Measurements from ENCODE around the gene BTBD3.

Gene BTBD3

GRCh38 chr20:11918391-11918845, 725 bp downstream of the BTBD3 start:
- no peak for DNase-seq (ENCODE audit: low read depth)

GRCh38 chr20:11918981-11919380, 1.3 kb downstream of the BTBD3 start:
- DNase-seq (ENCODE audit: low read depth) = no peak

DNA sequence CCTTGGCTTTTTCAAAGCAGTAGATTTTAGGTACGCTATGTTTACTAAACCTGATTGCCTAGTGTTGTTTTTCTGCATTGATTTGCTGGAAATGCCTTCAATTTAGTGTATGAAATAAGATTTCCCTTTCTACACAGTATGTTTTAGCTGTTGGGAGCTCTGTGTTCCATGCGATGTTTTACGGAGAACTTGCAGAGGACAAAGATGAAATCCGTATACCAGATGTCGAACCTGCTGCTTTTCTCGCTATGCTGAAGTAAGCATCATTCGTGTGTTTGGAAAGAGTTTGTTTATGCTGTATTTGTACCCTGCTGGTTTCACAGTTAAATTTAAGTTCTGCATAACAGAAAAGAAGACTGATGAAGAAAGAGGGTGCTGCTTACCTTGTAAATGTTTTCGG, 1.9 kb downstream of the BTBD3 start:
- DNase-seq (ENCODE audit: low read depth) = no peak

GRCh38 chr20:11920083-11920482, 2.4 kb downstream of the BTBD3 start:
- no peak for DNase-seq (ENCODE audit: low read depth)

DNA sequence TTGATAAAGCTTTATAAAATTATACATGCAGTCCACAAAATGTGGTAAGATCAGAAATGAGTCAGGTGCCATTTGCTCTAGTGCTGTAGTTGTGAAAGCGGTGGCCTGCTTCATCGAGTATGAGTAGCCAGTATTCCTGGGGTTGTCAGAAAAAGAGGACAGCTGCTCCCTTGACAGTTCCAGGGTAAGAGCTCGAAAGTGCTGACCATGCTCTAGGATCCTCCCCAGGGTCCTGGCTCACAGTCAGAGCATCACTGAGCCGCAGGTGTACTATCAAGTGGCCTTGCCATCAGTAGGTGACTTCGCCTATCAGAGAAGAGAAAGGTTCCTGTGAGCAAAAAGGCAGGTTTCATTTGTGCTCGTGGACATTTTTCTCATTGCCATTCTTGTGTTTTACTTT, 3.6 kb downstream of the BTBD3 start:
- no peak for DNase-seq (ENCODE audit: low read depth)

GRCh38 chr20:11922561-11922960, 4.9 kb downstream of the BTBD3 start:
- DNase-seq (ENCODE audit: low read depth) = no peak

- DNase-seq (ENCODE audit: low read depth) = no peak
These were observed 7.2 kb downstream of the BTBD3 start for GRCh38 chr20:11924923-11925322.

DNA sequence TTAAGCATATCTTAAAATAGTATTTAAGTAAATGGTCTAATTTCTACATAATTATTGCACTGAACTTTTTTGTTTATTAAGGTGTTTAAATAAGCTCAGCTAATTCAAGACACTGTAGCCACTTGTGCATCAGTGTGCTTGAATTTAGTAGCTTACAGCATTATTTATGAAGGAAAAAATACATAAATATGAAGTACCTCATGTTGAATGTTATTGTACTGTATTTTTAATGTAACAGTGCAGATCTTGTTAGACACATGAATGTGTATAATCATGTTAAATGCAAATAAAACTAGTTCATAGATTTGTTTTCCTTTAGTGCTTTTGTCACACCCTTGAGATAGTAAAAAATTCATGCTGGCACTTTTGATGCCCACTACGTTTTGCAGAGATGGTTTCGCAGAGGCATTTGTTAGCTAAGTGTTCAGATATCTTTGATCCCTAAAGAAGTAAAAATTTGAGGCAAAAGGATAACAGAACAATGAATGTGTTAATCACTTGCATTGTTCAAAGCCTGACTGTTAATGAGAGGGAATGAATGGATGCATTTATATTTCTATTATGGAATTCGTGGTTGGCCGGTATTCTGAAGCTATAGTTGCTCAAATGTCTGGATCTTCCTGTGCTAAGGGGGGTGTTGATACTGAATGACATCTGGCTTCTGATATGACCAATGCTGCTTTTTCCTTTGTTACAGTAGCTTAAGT, 8.8 kb downstream of the BTBD3 start:
- DNase-seq (ENCODE audit: low read depth) = no peak

GRCh38 chr20:11929947-11930346, 12.3 kb downstream of the BTBD3 start:
- DNase-seq (ENCODE audit: low read depth) = no peak

DNA sequence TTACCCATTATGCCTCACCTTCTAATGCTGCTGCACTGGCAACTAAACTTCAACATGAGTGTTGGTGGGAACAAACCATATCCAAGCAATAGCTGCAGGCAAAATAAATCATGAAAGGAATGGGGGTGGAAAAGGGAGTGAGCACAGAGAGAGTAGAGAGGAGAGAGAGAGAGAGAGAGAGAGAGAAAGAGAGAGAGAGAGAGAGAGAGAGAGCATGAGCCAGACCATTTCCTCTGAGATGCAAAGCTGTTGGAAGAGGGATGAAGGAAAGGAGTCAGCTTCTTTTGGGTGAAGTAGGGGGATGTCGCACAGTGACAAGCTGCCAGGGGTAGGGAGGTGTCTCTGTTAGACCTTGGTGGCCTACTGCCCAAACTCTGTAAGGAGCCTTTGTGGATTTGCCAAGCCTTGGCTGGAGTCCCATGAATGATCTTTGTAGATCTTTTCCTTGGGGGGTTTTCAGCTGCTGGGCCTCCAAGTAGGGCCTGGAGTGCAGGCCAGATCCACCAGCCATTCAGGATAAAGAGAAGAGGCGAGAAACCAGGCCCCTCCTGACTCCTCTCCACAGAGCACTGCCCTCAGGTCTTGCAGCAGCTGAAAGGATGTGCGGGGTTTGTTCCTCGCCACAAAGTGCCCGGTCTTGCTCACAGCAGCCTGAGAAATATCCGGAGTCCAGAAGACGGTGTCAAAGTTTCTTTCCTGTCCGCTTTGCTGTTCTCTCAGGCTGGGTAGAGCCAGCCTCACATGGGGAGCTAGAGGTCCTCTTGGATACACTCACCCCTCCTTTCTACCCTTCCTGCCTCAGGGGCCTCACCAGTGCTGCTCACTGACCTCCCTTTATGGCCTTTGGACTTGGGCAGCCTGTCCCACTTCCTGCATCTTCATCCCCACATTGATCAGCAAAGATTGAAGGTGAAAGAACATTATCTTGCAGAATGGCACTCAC, 17.8 kb downstream of the BTBD3 start:
- no peak for DNase-seq (ENCODE audit: low read depth)

GRCh38 chr20:11936157-11936556, 18.5 kb downstream of the BTBD3 start:
- DNase-seq (ENCODE audit: low read depth) = no peak

DNA sequence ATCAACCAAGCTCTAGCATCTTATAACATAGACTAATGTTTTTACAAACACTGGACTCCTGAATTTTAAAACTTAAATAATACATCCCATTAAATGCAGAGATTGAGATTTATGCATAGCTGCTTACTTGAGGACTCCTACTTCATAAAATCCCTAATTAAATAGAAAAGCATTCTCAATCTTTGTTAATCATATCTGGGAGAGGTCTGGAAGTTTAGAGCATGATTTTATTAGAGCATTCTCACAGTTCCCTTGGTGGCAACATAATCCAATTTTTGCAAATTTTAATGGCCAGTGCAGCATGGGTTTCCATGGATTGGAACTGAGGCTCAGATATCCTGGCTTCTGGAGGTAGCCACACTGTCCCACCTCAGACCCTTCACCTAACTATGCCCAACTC, 19.5 kb downstream of the BTBD3 start:
- no peak for DNase-seq (ENCODE audit: low read depth)

- DNase-seq (ENCODE audit: low read depth) = no peak
These were observed 24.0 kb downstream of the BTBD3 start for GRCh38 chr20:11941593-11942246.

DNA sequence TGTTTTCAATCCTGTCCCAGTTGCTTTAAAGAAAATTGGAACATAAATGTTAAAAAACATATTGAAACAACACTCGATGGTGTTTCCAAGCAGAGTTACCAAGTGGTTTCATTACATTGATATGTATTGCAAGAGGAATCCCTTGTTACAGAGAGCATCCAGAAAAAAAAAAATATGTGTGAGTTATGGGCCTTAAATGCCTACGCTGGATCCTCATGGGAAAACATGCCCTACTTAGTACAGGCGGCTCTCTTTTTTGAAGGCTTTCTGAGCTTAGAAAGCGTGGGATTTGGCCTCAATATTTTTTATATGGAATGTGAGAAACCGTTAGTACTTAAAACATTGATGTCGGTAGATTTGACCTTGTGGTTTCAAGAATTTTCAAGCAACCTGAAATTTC, 26.1 kb downstream of the BTBD3 start:
- DNase-seq (ENCODE audit: low read depth) = no peak

DNA sequence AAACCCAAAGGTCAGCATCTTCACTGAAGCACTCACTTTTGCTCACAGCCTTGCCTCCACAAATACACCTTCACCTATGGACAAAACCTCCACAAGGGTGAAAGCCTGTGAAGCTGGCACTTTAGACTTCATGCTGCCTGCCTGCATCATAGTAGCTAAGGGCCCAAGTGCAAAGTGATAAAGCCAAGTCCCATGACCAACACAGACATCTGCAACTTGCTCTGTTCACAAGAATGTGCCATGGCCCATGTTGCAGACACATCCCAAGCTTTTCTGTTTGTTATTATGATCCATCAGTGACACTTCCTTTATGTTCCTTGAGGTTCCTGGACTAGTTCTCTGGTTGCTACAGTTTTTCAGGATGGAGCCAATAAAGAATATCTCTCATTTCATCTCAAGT, 31.1 kb downstream of the BTBD3 start:
- no peak for DNase-seq (ENCODE audit: low read depth)

GRCh38 chr20:11949711-11950110, 32.0 kb downstream of the BTBD3 start:
- DNase-seq (ENCODE audit: low read depth) = no peak

DNA sequence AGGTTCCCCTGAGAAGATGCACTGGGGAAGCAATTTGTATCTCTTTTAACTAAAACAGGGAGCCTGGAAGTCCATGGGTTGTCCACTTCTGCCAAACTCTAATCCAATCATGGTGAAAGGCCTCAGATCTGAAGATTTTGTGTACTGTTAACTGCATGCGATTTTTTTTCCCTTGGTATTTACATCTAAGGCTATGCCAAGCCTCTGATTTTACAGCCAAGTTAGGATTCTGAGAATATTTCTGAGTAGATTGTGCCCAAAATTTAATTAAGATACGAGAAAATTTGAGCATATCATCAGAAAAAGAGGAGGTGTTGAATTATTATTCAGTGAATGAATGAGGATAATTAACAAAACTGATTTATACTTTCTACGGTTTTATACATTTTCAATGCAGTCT, 34.0 kb downstream of the BTBD3 start:
- DNase-seq (ENCODE audit: low read depth) = no peak

DNA sequence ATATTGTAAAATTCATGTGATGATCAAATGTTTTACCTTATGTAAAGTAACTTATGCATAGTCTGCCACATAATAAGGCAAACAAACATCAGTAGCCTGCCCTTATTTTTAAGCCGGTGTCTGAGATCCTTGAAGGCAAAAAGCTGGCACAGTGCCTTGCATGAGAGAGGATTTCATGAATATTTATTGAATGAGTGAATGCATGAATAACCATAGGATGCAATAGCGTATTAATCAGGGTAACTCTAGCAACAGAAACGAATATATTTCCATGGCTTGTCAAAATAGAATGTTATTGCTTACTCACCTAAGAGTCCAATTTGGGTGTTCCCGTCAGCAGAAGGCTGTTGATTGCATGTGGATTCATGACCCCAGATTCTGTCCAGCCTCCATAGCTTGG, 34.9 kb downstream of the BTBD3 start:
- DNase-seq (ENCODE audit: low read depth) = no peak

- DNase-seq (ENCODE audit: low read depth) = no peak
These were observed 40.2 kb downstream of the BTBD3 start for GRCh38 chr20:11957911-11958310.

DNA sequence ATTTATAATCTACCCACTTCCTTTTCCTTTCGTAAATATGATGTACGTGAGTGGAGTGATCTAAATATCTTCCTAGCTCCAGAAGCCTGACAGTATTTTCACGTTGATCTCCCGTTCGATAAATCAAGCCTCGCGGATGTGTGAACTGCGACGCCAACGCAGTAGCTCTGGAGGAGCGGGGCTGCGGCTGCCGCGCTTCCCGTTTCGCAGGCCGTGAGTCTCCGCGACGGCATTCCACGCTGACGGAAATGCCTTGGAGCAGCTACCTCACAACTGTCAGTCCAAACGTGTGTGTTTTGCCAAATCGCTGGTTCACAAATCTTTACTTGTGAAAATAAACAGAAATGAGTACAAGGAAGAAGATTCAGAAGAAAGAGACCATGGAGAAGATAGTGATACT, 41.2 kb downstream of the BTBD3 start:
- no peak for DNase-seq (ENCODE audit: low read depth)

- no peak for DNase-seq (ENCODE audit: low read depth)
These were observed 47.9 kb downstream of the BTBD3 start for GRCh38 chr20:11965602-11966001.

GRCh38 chr20:11966186-11966585, 48.5 kb downstream of the BTBD3 start:
- DNase-seq (ENCODE audit: low read depth) = no peak

All from activated T-helper 9 cell treated with anti-CD3 and anti-CD28 coated beads, Interleukin-2, amount 50 U/mL, for 16 hours (primary cell).